ENCODE results near the gene EPO.

- TF ChIP-seq, protein P1, sequence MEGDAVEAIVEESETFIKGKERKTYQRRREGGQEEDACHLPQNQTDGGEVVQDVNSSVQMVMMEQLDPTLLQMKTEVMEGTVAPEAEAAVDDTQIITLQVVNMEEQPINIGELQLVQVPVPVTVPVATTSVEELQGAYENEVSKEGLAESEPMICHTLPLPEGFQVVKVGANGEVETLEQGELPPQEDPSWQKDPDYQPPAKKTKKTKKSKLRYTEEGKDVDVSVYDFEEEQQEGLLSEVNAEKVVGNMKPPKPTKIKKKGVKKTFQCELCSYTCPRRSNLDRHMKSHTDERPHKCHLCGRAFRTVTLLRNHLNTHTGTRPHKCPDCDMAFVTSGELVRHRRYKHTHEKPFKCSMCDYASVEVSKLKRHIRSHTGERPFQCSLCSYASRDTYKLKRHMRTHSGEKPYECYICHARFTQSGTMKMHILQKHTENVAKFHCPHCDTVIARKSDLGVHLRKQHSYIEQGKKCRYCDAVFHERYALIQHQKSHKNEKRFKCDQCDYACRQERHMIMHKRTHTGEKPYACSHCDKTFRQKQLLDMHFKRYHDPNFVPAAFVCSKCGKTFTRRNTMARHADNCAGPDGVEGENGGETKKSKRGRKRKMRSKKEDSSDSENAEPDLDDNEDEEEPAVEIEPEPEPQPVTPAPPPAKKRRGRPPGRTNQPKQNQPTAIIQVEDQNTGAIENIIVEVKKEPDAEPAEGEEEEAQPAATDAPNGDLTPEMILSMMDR (IDR thresholded peaks at IDR 0.05): no peak
- TF ChIP-seq POLR2A (IDR thresholded peaks at IDR 0.05; ENCODE audit: low read depth): no peak
These were observed 567 bp upstream of the EPO start for GRCh38 chr7:100719523-100720278.

All from esophagus muscularis mucosa (tissue), 3 donors.